GM10266 (cell line): ENCODE data around the gene RAE1.

Experiments
- DNase-seq: peaks from one replicate; pipeline ENCODE4 v3.0.0; 2012; ENCODE audit errors: extremely low spot score
- CTCF ChIP-seq: IDR thresholded peaks from 2 replicates; pipeline ENCODE4 v1.5.1; 2012; ENCODE audit warnings: mild to moderate bottlenecking, low read depth; ENCODE audit not compliant: control insufficient read depth, insufficient read depth; ENCODE audit errors: missing control alignments

Gene RAE1

GRCh38 chr20:57404006-57404405, 53.0 kb downstream of the RAE1 start:
- TF ChIP-seq CTCF: no peak
- no peak for DNase-seq

DNA sequence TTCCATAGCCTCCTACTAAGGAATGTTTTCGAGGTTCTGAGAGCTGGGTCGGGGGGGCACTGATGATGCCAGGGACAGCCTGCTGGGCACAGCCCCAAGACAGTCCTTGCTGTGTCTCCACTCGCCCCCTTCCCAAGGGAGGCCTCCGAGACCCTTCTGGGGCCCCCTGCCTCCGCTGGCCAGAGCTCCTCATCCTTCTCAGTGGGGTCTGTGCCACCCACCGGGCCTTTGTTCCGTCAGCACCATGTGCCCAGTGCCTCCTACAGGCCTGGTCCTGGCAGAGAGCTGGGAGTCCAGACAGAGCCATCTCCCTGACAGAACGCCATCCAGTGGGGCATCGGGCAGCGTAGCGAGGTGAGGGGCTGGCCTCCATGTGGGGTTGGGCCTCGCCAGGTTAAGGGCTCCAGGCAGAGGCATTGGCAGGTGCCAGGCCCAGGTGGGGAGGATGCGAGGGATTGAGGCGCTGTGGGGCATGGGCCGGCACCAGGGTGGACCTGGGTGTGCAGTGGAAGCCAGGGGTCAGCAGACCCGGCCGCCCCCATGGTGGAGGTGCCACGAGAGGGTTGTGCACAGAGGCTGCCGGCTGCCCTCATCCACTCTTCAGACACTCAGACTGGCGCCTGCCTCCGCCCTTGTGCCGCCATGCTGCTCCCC, 53.5 kb downstream of the RAE1 start:
- no peak for DNase-seq
- TF ChIP-seq CTCF: no peak

DNA sequence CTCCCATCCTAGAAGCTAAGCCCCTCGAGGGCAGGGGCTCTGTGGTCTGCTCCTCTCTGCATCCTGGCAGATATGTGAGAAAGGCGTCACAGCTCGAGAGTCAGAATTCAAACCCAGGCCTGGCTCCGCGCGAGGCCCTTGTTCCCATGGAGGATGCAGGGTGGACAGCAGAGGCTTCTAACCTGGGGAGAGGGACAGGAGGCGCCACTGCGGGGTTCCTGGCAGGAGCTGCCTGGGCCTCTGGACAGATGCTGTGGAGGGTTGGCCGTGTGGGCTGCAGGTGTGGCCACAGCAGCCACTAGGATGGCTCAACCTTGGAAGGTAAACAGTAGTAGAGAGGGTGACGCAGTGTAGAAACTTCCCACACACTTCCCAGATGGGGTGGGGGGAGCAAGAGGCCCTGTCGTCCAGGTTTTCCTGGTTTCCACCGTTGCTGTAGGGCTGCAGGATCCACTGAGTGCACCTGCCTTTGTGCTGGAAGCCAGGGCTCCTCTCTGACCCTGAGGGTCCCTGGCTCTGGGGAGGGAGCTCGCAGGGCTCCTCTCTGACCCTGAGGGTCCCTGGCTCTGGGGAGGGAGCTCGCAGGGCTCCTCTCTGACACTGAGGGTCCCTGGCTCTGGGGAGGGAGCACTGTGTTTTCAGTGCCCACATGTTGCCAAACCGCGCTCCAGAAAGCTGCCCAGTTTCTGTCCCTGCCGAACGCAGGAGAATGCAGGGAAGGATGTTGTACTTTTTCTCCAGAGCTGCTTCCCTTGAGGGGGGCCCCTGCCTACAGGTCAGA, 54.4 kb downstream of the RAE1 start:
- no peak for TF ChIP-seq CTCF
- no peak for DNase-seq

- no peak for DNase-seq
- no peak for TF ChIP-seq CTCF
Measured at GRCh38 chr20:57407541-57407956, 56.5 kb downstream of the RAE1 start.

DNA sequence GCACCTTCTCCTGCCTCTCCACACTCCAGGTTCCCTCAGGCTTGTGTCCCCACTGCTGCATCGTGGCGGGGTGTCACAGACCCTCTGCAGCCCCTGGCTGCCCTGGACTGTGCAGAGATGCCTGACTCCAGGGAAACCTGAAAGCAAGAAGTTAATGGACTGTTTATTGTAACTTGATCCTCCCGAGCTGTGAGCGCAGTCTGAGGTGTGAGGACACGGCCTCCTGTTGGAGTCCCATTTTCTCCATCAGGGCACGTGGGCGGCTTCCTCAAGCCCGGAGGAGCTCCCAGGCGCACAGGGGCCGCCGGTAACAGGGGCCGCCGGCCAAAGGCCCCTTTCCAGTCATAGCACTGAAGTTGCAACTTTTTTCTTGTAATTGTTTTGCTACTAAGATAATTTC, 57.1 kb downstream of the RAE1 start:
- TF ChIP-seq CTCF: no peak
- DNase-seq: no peak

- no peak for TF ChIP-seq CTCF
- no peak for DNase-seq
Measured at GRCh38 chr20:57408536-57409233, 57.6 kb downstream of the RAE1 start.

- TF ChIP-seq CTCF: no peak
- DNase-seq: no peak
Measured at GRCh38 chr20:57409316-57409671, 58.2 kb downstream of the RAE1 start.
